Esophagus muscularis mucosa (tissue), 3 donors: Measurements from ENCODE around the gene FZR1.

Experiments
- CTCF ChIP-seq, 3 experiments: fragments of 200-600 bp in 2 of 3; fragments of 450-650 bp in 1 of 3; sonication (generic) in 2 of 3; IDR thresholded peaks; one replicate each; pipeline ENCODE4 v1.5.1; 2017 to 2019; ENCODE audit warnings: antibody characterized with exemption in 3 of 3, mild to moderate bottlenecking in 2 of 3, moderate library complexity in 1 of 3
- POLR2A ChIP-seq: fragments of 450-650 bp; IDR thresholded peaks from one replicate; pipeline ENCODE4 v1.6.1; 2017; ENCODE audit warnings: antibody characterized with exemption, moderate library complexity, mild to moderate bottlenecking, low read depth
- POLR2AphosphoS5 ChIP-seq, 2 donors: sonication (generic); formaldehyde crosslinking; IDR thresholded peaks; one replicate each; pipeline ENCODE4 v1.6.1; 2017; ENCODE audit warnings: antibody characterized with exemption in 2 of 2

- no peak for TF ChIP-seq CTCF (IDR thresholded peaks at IDR 0.05)
- TF ChIP-seq POLR2A = no peak
- TF ChIP-seq POLR2AphosphoS5 (IDR thresholded peaks at IDR 0.05) = no peak
Measured at GRCh38 chr19:3459965-3460582, 46.0 kb upstream of the FZR1 start.
